Panc1 (cell line): ENCODE measurements around the gene ZNF25.

Experiments
- POLR2AphosphoS5 ChIP-seq: IDR thresholded peaks from 2 replicates; pipeline ENCODE4 v1.6.1; 2012; ENCODE audit warnings: mild to moderate bottlenecking, low read depth, low read length, moderate library complexity
- TF ChIP-seq, protein P1 (sequence below): fragments of 450-650 bp; IDR thresholded peaks from 2 replicates; pipeline ENCODE4 v1.5.1; 2017; ENCODE audit warnings: mild to moderate bottlenecking
- TF ChIP-seq, protein P2 (sequence below), 2 experiments: IDR thresholded peaks; 2 replicates each; pipeline ENCODE4 v1.6.1; 2011 to 2012; ENCODE audit warnings: low read depth in 2 of 2, control low read depth in 1 of 2, low read length in 1 of 2, mild to moderate bottlenecking in 1 of 2, moderate library complexity in 1 of 2; ENCODE audit not compliant: insufficient read depth in 1 of 2

- TF ChIP-seq, protein P1, sequence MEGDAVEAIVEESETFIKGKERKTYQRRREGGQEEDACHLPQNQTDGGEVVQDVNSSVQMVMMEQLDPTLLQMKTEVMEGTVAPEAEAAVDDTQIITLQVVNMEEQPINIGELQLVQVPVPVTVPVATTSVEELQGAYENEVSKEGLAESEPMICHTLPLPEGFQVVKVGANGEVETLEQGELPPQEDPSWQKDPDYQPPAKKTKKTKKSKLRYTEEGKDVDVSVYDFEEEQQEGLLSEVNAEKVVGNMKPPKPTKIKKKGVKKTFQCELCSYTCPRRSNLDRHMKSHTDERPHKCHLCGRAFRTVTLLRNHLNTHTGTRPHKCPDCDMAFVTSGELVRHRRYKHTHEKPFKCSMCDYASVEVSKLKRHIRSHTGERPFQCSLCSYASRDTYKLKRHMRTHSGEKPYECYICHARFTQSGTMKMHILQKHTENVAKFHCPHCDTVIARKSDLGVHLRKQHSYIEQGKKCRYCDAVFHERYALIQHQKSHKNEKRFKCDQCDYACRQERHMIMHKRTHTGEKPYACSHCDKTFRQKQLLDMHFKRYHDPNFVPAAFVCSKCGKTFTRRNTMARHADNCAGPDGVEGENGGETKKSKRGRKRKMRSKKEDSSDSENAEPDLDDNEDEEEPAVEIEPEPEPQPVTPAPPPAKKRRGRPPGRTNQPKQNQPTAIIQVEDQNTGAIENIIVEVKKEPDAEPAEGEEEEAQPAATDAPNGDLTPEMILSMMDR, result no peak
- TF ChIP-seq POLR2AphosphoS5, result no peak
- TF ChIP-seq, protein P2, sequence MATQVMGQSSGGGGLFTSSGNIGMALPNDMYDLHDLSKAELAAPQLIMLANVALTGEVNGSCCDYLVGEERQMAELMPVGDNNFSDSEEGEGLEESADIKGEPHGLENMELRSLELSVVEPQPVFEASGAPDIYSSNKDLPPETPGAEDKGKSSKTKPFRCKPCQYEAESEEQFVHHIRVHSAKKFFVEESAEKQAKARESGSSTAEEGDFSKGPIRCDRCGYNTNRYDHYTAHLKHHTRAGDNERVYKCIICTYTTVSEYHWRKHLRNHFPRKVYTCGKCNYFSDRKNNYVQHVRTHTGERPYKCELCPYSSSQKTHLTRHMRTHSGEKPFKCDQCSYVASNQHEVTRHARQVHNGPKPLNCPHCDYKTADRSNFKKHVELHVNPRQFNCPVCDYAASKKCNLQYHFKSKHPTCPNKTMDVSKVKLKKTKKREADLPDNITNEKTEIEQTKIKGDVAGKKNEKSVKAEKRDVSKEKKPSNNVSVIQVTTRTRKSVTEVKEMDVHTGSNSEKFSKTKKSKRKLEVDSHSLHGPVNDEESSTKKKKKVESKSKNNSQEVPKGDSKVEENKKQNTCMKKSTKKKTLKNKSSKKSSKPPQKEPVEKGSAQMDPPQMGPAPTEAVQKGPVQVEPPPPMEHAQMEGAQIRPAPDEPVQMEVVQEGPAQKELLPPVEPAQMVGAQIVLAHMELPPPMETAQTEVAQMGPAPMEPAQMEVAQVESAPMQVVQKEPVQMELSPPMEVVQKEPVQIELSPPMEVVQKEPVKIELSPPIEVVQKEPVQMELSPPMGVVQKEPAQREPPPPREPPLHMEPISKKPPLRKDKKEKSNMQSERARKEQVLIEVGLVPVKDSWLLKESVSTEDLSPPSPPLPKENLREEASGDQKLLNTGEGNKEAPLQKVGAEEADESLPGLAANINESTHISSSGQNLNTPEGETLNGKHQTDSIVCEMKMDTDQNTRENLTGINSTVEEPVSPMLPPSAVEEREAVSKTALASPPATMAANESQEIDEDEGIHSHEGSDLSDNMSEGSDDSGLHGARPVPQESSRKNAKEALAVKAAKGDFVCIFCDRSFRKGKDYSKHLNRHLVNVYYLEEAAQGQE (IDR thresholded peaks at IDR 0.05; ENCODE audit: insufficient read depth in 1 of 2, low read depth in 2 of 2, low read length in 1 of 2), result no peak
Measured at GRCh38 chr10:37947526-37947925, 28.9 kb downstream of the ZNF25 start.
